Immature natural killer cell (primary cell): ENCODE data around the gene MAP10. TPM values are rescaled to one million over a fixed set of nuclear protein-coding genes. Genes with fewer than 3 reads are reported as not detected.

Source experiments
- DNase-seq, 3 donors: peaks; one replicate each; pipeline ENCODE4 v3.0.0; 2022; ENCODE audit warnings: mixed read lengths in 1 of 3
- H3K27ac Mint-ChIP-seq, 6 donors: one replicate each; pipeline ENCODE4 v1.8.0; 2020; ENCODE audit warnings: mixed read lengths in 6 of 6, mild to moderate bottlenecking in 5 of 6, inconsistent platforms in 4 of 6, moderate library complexity in 3 of 6
- H3K27me3 Mint-ChIP-seq, 3 donors: one replicate each; pipeline ENCODE4 v1.8.0; 2020 to 2021; ENCODE audit warnings: low read depth in 3 of 3, mild to moderate bottlenecking in 3 of 3, mixed read lengths in 3 of 3, moderate library complexity in 3 of 3, inconsistent platforms in 1 of 3
- H3K36me3 Mint-ChIP-seq, 3 donors: one replicate each; pipeline ENCODE4 v1.8.0; 2020; ENCODE audit warnings: mixed read lengths in 3 of 3, inconsistent platforms in 2 of 3, mild to moderate bottlenecking in 2 of 3
- H3K4me1 Mint-ChIP-seq, 2 donors: one replicate each; pipeline ENCODE4 v1.8.0; 2020; ENCODE audit warnings: inconsistent platforms in 2 of 2, mild to moderate bottlenecking in 2 of 2, mixed read lengths in 2 of 2, moderate library complexity in 1 of 2
- H3K4me3 Mint-ChIP-seq, 5 donors: one replicate each; pipeline ENCODE4 v1.8.0; 2020; ENCODE audit warnings: mild to moderate bottlenecking in 5 of 5, mixed read lengths in 5 of 5, inconsistent platforms in 3 of 5, moderate library complexity in 3 of 5
- H3K9me3 Mint-ChIP-seq, 6 donors: one replicate each; pipeline ENCODE4 v1.8.0; 2020; ENCODE audit warnings: mild to moderate bottlenecking in 6 of 6, mixed read lengths in 6 of 6, inconsistent platforms in 4 of 6, moderate library complexity in 3 of 6
- polyA plus RNA-seq, 3 donors: library from polyadenylated mRNA; unstranded; fragments of 300-500 nt; fragmentation: Illumina TruSeq; gene quantifications; one replicate each; pipeline ENCODE4 v1.2.3, GENCODE V29; 2021

Gene MAP10
- polyA plus RNA-seq, 3 donors from 2014 or later: 0.55 to 1.7 (median 0.81) TPM

- Mint-ChIP-seq H3K9me3 (peaks cover 5 to 26% (median 9%) of the 10 kb centered on the region in 6 donors), H3K27me3 (peaks cover 0 to 2% (median 0%) of the 10 kb centered on the region in 3 donors), H3K27ac (no peak overlapping the region), H3K4me1 (no peaks in the 10 kb centered on the region), H3K4me3 (no peak overlapping the region), H3K36me3 (no peaks in the 10 kb centered on the region)
- no peak for DNase-seq
Measured at GRCh38 chr1:232813760-232814159, 8.5 kb downstream of the MAP10 start.

- Mint-ChIP-seq H3K27ac (no peak overlapping the region), H3K27me3 (peaks cover 0 to 2% (median 0%) of the 10 kb centered on the region in 3 donors), H3K4me1 (no peaks in the 10 kb centered on the region), H3K36me3 (no peaks in the 10 kb centered on the region), H3K4me3 (no peak overlapping the region), H3K9me3 (peaks cover 3 to 18% (median 6%) of the 10 kb centered on the region in 6 donors)
- no peak for DNase-seq
Measured at GRCh38 chr1:232816324-232816723, 11.1 kb downstream of the MAP10 start.

DNA sequence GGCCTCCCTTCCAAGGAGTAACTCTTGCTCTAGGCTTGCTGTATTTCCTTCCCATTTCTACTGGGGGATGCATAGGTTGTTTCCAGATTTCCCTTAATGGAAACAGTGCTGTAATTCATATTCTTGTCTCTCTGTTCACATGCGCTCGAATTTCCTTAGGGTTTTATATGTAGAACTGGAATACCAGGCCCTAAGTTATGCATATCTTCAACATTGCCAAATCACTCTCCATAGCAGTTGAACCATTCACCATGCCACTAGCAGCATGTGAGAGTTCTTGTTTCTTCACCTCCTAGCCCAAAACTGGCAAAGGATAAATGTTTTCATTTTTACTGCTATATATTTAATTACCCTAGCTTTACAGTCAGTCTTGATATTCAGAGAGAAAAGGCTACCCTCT lies 12.8 kb downstream of the MAP10 start:
- no peak overlapping the region for H3K27ac Mint-ChIP-seq
- no peaks in the 10 kb centered on the region for H3K36me3 Mint-ChIP-seq
- no peaks in the 10 kb centered on the region for H3K4me1 Mint-ChIP-seq
- no peak for DNase-seq
- no peak overlapping the region for H3K4me3 Mint-ChIP-seq
- peaks cover 0 to 2% (median 0%) of the 10 kb centered on the region in 3 donors for H3K27me3 Mint-ChIP-seq
- H3K9me3 Mint-ChIP-seq: peaks cover 0 to 6% (median 0%) of the 10 kb centered on the region in 6 donors

GRCh38 chr1:232820431-232820830 lies 15.2 kb downstream of the MAP10 start:
- peaks cover 0 to 2% (median 0%) of the 10 kb centered on the region in 3 donors for H3K27me3 Mint-ChIP-seq
- no peak for DNase-seq
- no peaks in the 10 kb centered on the region for H3K36me3 Mint-ChIP-seq
- H3K9me3 Mint-ChIP-seq: peaks cover 0 to 2% (median 0%) of the 10 kb centered on the region in 6 donors
- no peaks in the 10 kb centered on the region for H3K4me1 Mint-ChIP-seq
- no peak overlapping the region for H3K4me3 Mint-ChIP-seq
- no peak overlapping the region for H3K27ac Mint-ChIP-seq

- Mint-ChIP-seq H3K4me3 (no peak overlapping the region), H3K36me3 (no peaks in the 10 kb centered on the region), H3K27me3 (peaks cover 0 to 4% (median 3%) of the 10 kb centered on the region in 3 donors), H3K9me3 (no peaks in the 10 kb centered on the region), H3K4me1 (no peaks in the 10 kb centered on the region), H3K27ac (no peak overlapping the region)
- no peak for DNase-seq
Measured at GRCh38 chr1:232822530-232822929, 17.3 kb downstream of the MAP10 start.

DNA sequence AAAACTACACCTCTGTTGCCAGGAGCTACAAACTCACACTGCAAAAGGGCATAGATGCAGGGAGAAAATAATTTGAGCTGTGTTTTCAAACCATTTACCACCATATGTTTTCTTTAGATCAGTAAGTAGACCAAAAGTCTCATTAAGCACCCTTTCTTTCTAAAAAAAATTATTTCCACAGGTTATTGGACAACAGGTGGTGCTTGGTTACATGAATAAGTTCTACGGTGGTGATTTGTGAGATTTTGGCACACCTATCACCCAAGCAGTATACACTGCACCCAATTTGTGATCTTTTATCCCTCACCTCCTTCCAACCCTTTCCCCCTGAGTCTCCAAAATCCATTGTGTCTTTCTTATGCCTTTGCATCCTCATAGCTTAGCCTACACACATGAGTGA lies 21.1 kb downstream of the MAP10 start:
- H3K27ac Mint-ChIP-seq: no peak overlapping the region
- H3K27me3 Mint-ChIP-seq: peaks cover 0 to 9% (median 4%) of the 10 kb centered on the region in 3 donors
- H3K9me3 Mint-ChIP-seq: peaks cover 0 to 2% (median 0%) of the 10 kb centered on the region in 6 donors
- H3K4me3 Mint-ChIP-seq: no peak overlapping the region
- H3K4me1 Mint-ChIP-seq: no peaks in the 10 kb centered on the region
- DNase-seq: no peak
- H3K36me3 Mint-ChIP-seq: no peaks in the 10 kb centered on the region

GRCh38 chr1:232830661-232831060 lies 25.4 kb downstream of the MAP10 start:
- DNase-seq: no peak
- H3K4me3 Mint-ChIP-seq: no peak overlapping the region
- H3K4me1 Mint-ChIP-seq: no peaks in the 10 kb centered on the region
- H3K27me3 Mint-ChIP-seq: peaks cover 0 to 16% (median 4%) of the 10 kb centered on the region in 3 donors
- no peaks in the 10 kb centered on the region for H3K36me3 Mint-ChIP-seq
- no peak overlapping the region for H3K27ac Mint-ChIP-seq
- peaks cover 0 to 2% (median 0%) of the 10 kb centered on the region in 6 donors for H3K9me3 Mint-ChIP-seq

GRCh38 chr1:232831895-232832294 lies 26.7 kb downstream of the MAP10 start:
- H3K4me1 Mint-ChIP-seq: no peaks in the 10 kb centered on the region
- no peak overlapping the region for H3K4me3 Mint-ChIP-seq
- DNase-seq: no peak
- peaks cover 0 to 2% (median 0%) of the 10 kb centered on the region in 6 donors for H3K9me3 Mint-ChIP-seq
- H3K36me3 Mint-ChIP-seq: no peaks in the 10 kb centered on the region
- peaks cover 0 to 13% (median 6%) of the 10 kb centered on the region in 3 donors for H3K27me3 Mint-ChIP-seq
- no peak overlapping the region for H3K27ac Mint-ChIP-seq

DNA sequence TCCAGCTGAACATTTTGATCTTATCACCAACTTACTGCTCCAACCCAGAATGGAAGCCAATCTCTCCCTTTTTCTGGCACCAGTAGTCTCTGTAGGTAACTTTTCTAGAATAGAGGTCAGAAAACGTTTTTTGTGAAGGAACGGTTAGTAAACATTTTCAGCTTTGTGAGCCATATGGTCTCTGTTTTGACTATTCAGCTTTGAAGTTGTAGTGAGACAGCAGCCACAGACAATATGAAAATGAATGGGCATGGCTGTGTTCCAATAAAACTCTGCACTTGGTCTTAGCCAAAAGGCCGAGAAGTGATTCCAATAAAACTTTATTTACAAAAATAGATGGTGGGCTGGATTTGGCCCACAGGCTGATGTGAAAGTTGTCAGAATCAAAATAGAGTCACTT lies 28.9 kb downstream of the MAP10 start:
- Mint-ChIP-seq H3K27ac (no peak overlapping the region), H3K4me1 (no peaks in the 10 kb centered on the region), H3K36me3 (no peaks in the 10 kb centered on the region), H3K27me3 (peaks cover 1 to 9% (median 5%) of the 10 kb centered on the region in 3 donors), H3K4me3 (no peak overlapping the region), H3K9me3 (no peaks in the 10 kb centered on the region)
- no peak for DNase-seq

GRCh38 chr1:232835166-232835565 lies 29.9 kb downstream of the MAP10 start:
- Mint-ChIP-seq H3K36me3 (no peaks in the 10 kb centered on the region), H3K4me3 (no peak overlapping the region), H3K4me1 (no peaks in the 10 kb centered on the region), H3K9me3 (no peaks in the 10 kb centered on the region), H3K27me3 (peaks cover 1 to 9% (median 5%) of the 10 kb centered on the region in 3 donors), H3K27ac (no peak overlapping the region)
- no peak for DNase-seq

- DNase-seq: no peak
- H3K27me3 Mint-ChIP-seq: peaks cover 1 to 9% (median 7%) of the 10 kb centered on the region in 3 donors
- no peak overlapping the region for H3K27ac Mint-ChIP-seq
- H3K9me3 Mint-ChIP-seq: no peaks in the 10 kb centered on the region
- H3K4me1 Mint-ChIP-seq: no peaks in the 10 kb centered on the region
- no peaks in the 10 kb centered on the region for H3K36me3 Mint-ChIP-seq
- no peak overlapping the region for H3K4me3 Mint-ChIP-seq
Measured at GRCh38 chr1:232837087-232837486, 31.9 kb downstream of the MAP10 start.

DNA sequence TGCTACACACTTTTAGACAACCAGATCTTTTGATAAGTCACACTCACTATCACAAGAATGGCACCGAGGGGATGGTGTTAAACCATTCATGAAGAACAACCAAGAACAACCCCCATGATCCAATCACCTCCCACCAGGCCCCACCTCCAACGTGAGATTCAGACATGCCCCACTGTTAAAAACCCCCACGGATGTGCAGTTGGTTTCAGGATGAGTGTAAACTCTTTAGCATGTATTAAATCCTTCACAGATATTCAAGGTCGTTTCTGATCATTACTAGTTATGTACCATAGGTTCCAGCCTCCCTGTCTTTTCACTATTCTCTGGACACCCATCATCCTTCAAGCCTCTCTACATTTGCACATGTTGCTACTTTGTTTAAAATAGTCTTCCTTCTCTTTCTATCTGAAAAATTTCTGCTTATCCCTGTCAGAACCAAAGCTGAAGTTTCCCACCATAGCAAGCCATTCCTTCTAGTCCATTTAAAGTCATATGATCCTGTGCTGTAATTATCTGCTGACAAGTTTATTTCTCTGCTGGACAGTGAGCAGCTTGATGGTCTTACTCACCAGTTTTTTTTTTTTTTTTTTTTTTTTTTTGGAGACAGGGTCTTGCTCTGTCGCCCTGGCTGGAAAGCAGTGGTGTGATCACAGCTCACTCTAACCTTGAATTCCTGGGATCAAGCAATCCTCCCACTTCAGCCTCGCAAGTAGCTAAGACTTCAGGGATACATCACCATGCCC lies 36.8 kb downstream of the MAP10 start:
- Mint-ChIP-seq H3K9me3 (no peaks in the 10 kb centered on the region), H3K36me3 (no peaks in the 10 kb centered on the region), H3K4me1 (no peaks in the 10 kb centered on the region), H3K27ac (no peak overlapping the region), H3K27me3 (peaks cover 4 to 7% (median 5%) of the 10 kb centered on the region in 3 donors), H3K4me3 (no peak overlapping the region)
- no peak for DNase-seq

DNA sequence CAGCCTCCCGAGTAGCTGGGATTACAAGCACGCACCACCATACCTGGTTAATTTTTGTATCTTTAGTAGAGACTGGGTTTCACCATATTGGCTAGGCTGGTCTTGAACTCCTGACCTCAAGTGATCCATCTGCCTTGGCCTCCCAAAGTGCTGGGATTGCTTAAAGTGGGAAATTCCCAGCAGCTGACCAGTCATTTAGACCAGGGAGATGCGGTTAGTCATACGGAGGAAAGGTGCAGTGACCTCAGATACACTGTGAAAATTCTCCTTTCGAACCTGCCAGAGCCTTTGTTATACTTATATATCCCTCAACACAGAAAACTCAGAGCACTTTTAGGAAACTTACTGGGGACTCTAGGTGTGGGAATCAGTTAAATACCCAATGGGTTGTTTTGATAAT lies 39.6 kb downstream of the MAP10 start:
- Mint-ChIP-seq H3K4me1 (no peaks in the 10 kb centered on the region), H3K9me3 (no peaks in the 10 kb centered on the region), H3K4me3 (no peak overlapping the region), H3K36me3 (no peaks in the 10 kb centered on the region), H3K27ac (no peak overlapping the region), H3K27me3 (peaks cover 4 to 5% (median 5%) of the 10 kb centered on the region in 3 donors)
- no peak for DNase-seq

DNA sequence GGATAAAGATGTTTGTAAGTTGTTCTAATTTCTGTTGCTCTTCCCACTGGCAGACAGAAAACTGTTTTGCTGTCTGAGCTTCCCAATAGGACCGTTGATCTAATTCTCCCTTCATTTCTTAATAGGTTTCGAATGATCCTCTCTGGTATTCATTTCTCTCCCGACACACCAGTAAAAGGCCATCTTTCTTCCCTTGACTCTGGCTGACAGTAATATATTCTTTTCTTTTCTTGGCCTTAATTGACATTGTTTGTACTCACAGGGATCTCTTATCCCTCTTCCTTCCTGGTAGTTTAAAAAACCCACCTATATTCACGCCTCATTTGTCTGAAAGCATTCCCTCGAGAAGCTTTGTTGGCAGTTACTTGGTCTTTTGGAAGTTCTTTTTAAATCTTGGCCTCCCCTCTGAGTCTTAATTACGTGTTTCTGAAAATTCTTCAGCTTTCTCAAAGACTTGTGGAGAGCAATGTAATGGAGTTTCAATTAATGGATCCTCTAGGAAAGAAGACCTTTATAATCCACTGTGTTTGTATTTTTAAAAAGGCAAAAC lies 40.3 kb downstream of the MAP10 start:
- H3K9me3 Mint-ChIP-seq: no peaks in the 10 kb centered on the region
- H3K27me3 Mint-ChIP-seq: peaks cover 4 to 7% (median 6%) of the 10 kb centered on the region in 3 donors
- no peak overlapping the region for H3K4me3 Mint-ChIP-seq
- no peak overlapping the region for H3K27ac Mint-ChIP-seq
- H3K36me3 Mint-ChIP-seq: no peaks in the 10 kb centered on the region
- H3K4me1 Mint-ChIP-seq: no peaks in the 10 kb centered on the region
- DNase-seq: no peak
